Effector memory CD4-positive, alpha-beta T cell (primary cell): ENCODE data around the gene KLHL15.
"Not testable (repeated sequence)": the region's sequence is repeated elsewhere in the genome, so short reads cannot be mapped to it uniquely, and the experiment has no call there.

ENCODE experiments used
- DNase-seq, 3 donors: peaks; one replicate each; pipeline ENCODE4 v3.0.0-alpha.2; 2020
- H3K27ac ChIP-seq: 2 replicates; pipeline ENCODE4 v1.7.0; 2013; ENCODE audit warnings: mild to moderate bottlenecking, low read length, moderate library complexity; ENCODE audit not compliant: insufficient read depth, poor library complexity, severe bottlenecking
- H3K27me3 ChIP-seq: replicated peaks from 2 replicates; pipeline ENCODE4 v1.7.0; 2013; ENCODE audit warnings: mild to moderate bottlenecking, low read length; ENCODE audit not compliant: insufficient read depth, control insufficient read depth, poor library complexity, severe bottlenecking
- H3K36me3 ChIP-seq: 2 replicates; pipeline ENCODE4 v1.7.0; 2013; ENCODE audit warnings: mild to moderate bottlenecking, low read length, moderate library complexity; ENCODE audit not compliant: control insufficient read depth, insufficient read depth
- H3K4me1 ChIP-seq: 2 replicates; pipeline ENCODE4 v1.7.0; 2013; ENCODE audit warnings: low read length, mild to moderate bottlenecking; ENCODE audit not compliant: control insufficient read depth, insufficient read depth, poor library complexity, severe bottlenecking
- H3K4me3 ChIP-seq: 2 replicates; pipeline ENCODE4 v1.7.0; 2013; ENCODE audit warnings: low read length, low read depth, mild to moderate bottlenecking; ENCODE audit not compliant: insufficient read depth, poor library complexity, severe bottlenecking
- H3K9me3 ChIP-seq: 2 replicates; pipeline ENCODE4 v1.7.0; 2013; ENCODE audit warnings: mild to moderate bottlenecking, low read length, moderate library complexity; ENCODE audit not compliant: control insufficient read depth
- total RNA-seq, 3 donors: gene quantifications; one replicate each; lab custom pipeline; 2026; lab: John Stamatoyannopoulos, UW

Gene KLHL15
- 102 to 167 (median 128) reads per million in 3 donors for total RNA-seq

GRCh38 chrX:24027086-24027485 lies at the start of gene KLHL15:
KLHL15 (minus strand) TSS chrX:24027186; CDS start chrX:24006693, 20,493 bp downstream.
- Histone ChIP-seq H3K9me3 (no peaks in the 10 kb centered on the region), H3K27ac (peak within 1 kb of the TSS; percentile 80), H3K36me3 (no peaks in the 10 kb centered on the region), H3K4me3 (peak within 1 kb of the TSS; percentile 57), H3K4me1 (no peaks in the 10 kb centered on the region), H3K27me3 (no peaks in the 10 kb centered on the region)
- DNase-seq = no peak

- Histone ChIP-seq H3K4me1 (no peaks in the 10 kb centered on the region), H3K27ac (no peak overlapping the region), H3K36me3 (peaks cover 36% of the 10 kb centered on the region), H3K9me3 (no peaks in the 10 kb centered on the region), H3K4me3 (no peak overlapping the region), H3K27me3 (no peaks in the 10 kb centered on the region)
- DNase-seq = no peak
These were observed 42.9 kb upstream of the KLHL15 start for GRCh38 chrX:24069877-24070276.

- DNase-seq = no peak
- Histone ChIP-seq H3K27ac (no peak overlapping the region), H3K4me1 (no peaks in the 10 kb centered on the region), H3K4me3 (no peak overlapping the region), H3K27me3 (no peaks in the 10 kb centered on the region), H3K9me3 (no peaks in the 10 kb centered on the region), H3K36me3 (peaks cover 41% of the 10 kb centered on the region)
These were observed 36.5 kb upstream of the KLHL15 start for GRCh38 chrX:24063488-24063887.

GRCh38 chrX:24055043-24055356 lies 28.0 kb upstream of the KLHL15 start:
- Histone ChIP-seq H3K4me1 (peaks cover 12% of the 10 kb centered on the region), H3K27ac (no peak overlapping the region), H3K4me3 (peak overlapping the region; percentile 94), H3K27me3 (no peaks in the 10 kb centered on the region), H3K36me3 (peaks cover 14% of the 10 kb centered on the region), H3K9me3 (no peaks in the 10 kb centered on the region)
- no peak for DNase-seq

- Histone ChIP-seq H3K4me3 (peak within 1 kb of the TSS; percentile 94), H3K27ac (no peak within 1 kb of the TSS), H3K4me1 (peaks cover 12% of the 10 kb centered on the region), H3K9me3 (no peaks in the 10 kb centered on the region), H3K36me3 (peaks cover 10% of the 10 kb centered on the region), H3K27me3 (no peaks in the 10 kb centered on the region)
- DNase-seq = peak; percentile 73 to 87 (median 80)
These were observed 27.4 kb upstream of the KLHL15 start, which contains the start of gene EIF2S3 for GRCh38 chrX:24054182-24055042. EIF2S3 (plus strand) TSS chrX:24054956; CDS start chrX:24054969, 13 bp downstream.

GRCh38 chrX:24050522-24051318 lies 23.7 kb upstream of the KLHL15 start:
- DNase-seq, H3K9me3 ChIP-seq, H3K4me1 ChIP-seq, H3K4me3 ChIP-seq, H3K27me3 ChIP-seq, H3K36me3 ChIP-seq, H3K27ac ChIP-seq: not testable (repeated sequence)

- H3K27ac ChIP-seq, H3K4me1 ChIP-seq, H3K36me3 ChIP-seq, H3K9me3 ChIP-seq, DNase-seq, H3K27me3 ChIP-seq, H3K4me3 ChIP-seq: not testable (repeated sequence)
These were observed 22.7 kb upstream of the KLHL15 start for GRCh38 chrX:24049643-24050042.

GRCh38 chrX:24046060-24046459 lies 19.1 kb upstream of the KLHL15 start:
- H3K4me3 ChIP-seq, H3K27me3 ChIP-seq, H3K4me1 ChIP-seq, DNase-seq, H3K36me3 ChIP-seq, H3K27ac ChIP-seq, H3K9me3 ChIP-seq: not testable (repeated sequence)

- H3K27ac ChIP-seq = no peak overlapping the region
- H3K4me1 ChIP-seq = no peaks in the 10 kb centered on the region
- no peak for DNase-seq
- no peak overlapping the region for H3K4me3 ChIP-seq
- no peaks in the 10 kb centered on the region for H3K36me3 ChIP-seq
- no peaks in the 10 kb centered on the region for H3K27me3 ChIP-seq
- no peaks in the 10 kb centered on the region for H3K9me3 ChIP-seq
These were observed 10.7 kb upstream of the KLHL15 start for GRCh38 chrX:24037729-24038128.

- Histone ChIP-seq H3K27me3 (no peaks in the 10 kb centered on the region), H3K4me3 (no peak overlapping the region), H3K4me1 (no peaks in the 10 kb centered on the region), H3K27ac (no peak overlapping the region), H3K36me3 (no peaks in the 10 kb centered on the region), H3K9me3 (no peaks in the 10 kb centered on the region)
- DNase-seq = no peak
These were observed 7.5 kb upstream of the KLHL15 start for GRCh38 chrX:24034485-24034884.
